ENCODE results near the gene TOR2A. TPM values are rescaled to one million over a fixed set of nuclear protein-coding genes. Genes with fewer than 3 reads are reported as not detected.
"Not testable (repeated sequence)": the region's sequence is repeated elsewhere in the genome, so short reads cannot be mapped to it uniquely, and the experiment has no call there.

TOR2A gene
- polyA plus RNA-seq (ENCODE audit: insufficient read length) = 11.9 TPM
- long read RNA-seq, donor 1, transcript TOR2A-203 (5 exons, 1,523 nt) = major isoform, 11 of 62 reads
- long read RNA-seq, donor 1, partial matches to known transcripts = 20 of 62 reads
- long read RNA-seq, donor 1, other reads (novel, unspliced or antisense) = 26 of 62 reads
- long read RNA-seq, donor 2, transcript TOR2A-203 (5 exons, 1,523 nt) = major isoform, 8 of 13 reads
- long read RNA-seq, donor 2, partial matches to known transcripts = 0 of 13 reads
- long read RNA-seq, donor 2, other reads (novel, unspliced or antisense) = 0 of 13 reads
- long read RNA-seq, donor 3, transcript TOR2A-203 (5 exons, 1,523 nt) = major isoform, 6 of 8 reads
- long read RNA-seq, donor 3, partial matches to known transcripts = 0 of 8 reads
- long read RNA-seq, donor 3, other reads (novel, unspliced or antisense) = 0 of 8 reads
- long read RNA-seq, donor 4 = 0 reads
- long read RNA-seq, donor 5, transcript TOR2A-203 (5 exons, 1,523 nt) = major isoform, 8 of 13 reads
- long read RNA-seq, donor 5, partial matches to known transcripts = 0 of 13 reads
- long read RNA-seq, donor 5, other reads (novel, unspliced or antisense) = 0 of 13 reads
- long read RNA-seq, donor 6, transcript TOR2A-203 (5 exons, 1,523 nt) = major isoform, 10 of 12 reads
- long read RNA-seq, donor 6, partial matches to known transcripts = 0 of 12 reads
- long read RNA-seq, donor 6, other reads (novel, unspliced or antisense) = 0 of 12 reads
- long read RNA-seq, donor 7, transcript TOR2A-203 (5 exons, 1,523 nt) = major isoform, 7 of 15 reads
- long read RNA-seq, donor 7, partial matches to known transcripts = 0 of 15 reads
- long read RNA-seq, donor 7, other reads (novel, unspliced or antisense) = 0 of 15 reads
- long read RNA-seq, donor 8, partial matches to known transcripts = 0 of 3 reads
- long read RNA-seq, donor 8, other reads (novel, unspliced or antisense) = 0 of 3 reads

- DNase-seq = peak; percentile 98
These were observed at the start of gene TOR2A for GRCh38 chr9:127734747-127735529. TSS of gene TOR2A (minus strand) at chr9:127735294. CDS start at chr9:127735270, 24 bp downstream.

- DNase-seq = no peak
These were observed 48.3 kb upstream of the TOR2A start for GRCh38 chr9:127783111-127784008.

GRCh38 chr9:127781806-127782205, 46.7 kb upstream of the TOR2A start:
- DNase-seq = no peak

GRCh38 chr9:127780909-127781308, 45.8 kb upstream of the TOR2A start:
- DNase-seq = not testable (repeated sequence)

- DNase-seq = no peak
These were observed 45.2 kb upstream of the TOR2A start for GRCh38 chr9:127780126-127780885.

GRCh38 chr9:127779136-127779981, 44.3 kb upstream of the TOR2A start:
- DNase-seq = no peak

- no peak for DNase-seq
These were observed 43.4 kb upstream of the TOR2A start, which contains the start of gene SH2D3C for GRCh38 chr9:127778280-127779135. TSS of gene SH2D3C (minus strand) at chr9:127778666. CDS start at chr9:127778627, 39 bp downstream.

GRCh38 chr9:127777368-127777980, 42.4 kb upstream of the TOR2A start:
- DNase-seq = no peak

- no peak for DNase-seq
These were observed 41.8 kb upstream of the TOR2A start for GRCh38 chr9:127776924-127777289.

GRCh38 chr9:127776195-127776923, 41.3 kb upstream of the TOR2A start:
- DNase-seq = no peak

- no peak for DNase-seq
These were observed 38.9 kb upstream of the TOR2A start for GRCh38 chr9:127773981-127774380.

GRCh38 chr9:127773272-127773671, 38.2 kb upstream of the TOR2A start:
- no peak for DNase-seq

GRCh38 chr9:127772603-127773002, 37.5 kb upstream of the TOR2A start:
- no peak for DNase-seq

- no peak for DNase-seq
These were observed 36.6 kb upstream of the TOR2A start for GRCh38 chr9:127771570-127772189.

GRCh38 chr9:127770905-127771569, 35.9 kb upstream of the TOR2A start:
- DNase-seq = peak; percentile 95

- no peak for DNase-seq
These were observed 35.5 kb upstream of the TOR2A start for GRCh38 chr9:127770583-127770904.

Data from left kidney (tissue), 8 donors.